MV-4-11 (cell line): ENCODE measurements around the gene ITSN2.
A peak's percentile ranks its signal among the peaks of the same experiment; 100 is the strongest.

Experiments
- DNase-seq: peaks from one replicate; lab custom pipeline; 2025; lab: John Stamatoyannopoulos, UW

ITSN2 gene

DNA sequence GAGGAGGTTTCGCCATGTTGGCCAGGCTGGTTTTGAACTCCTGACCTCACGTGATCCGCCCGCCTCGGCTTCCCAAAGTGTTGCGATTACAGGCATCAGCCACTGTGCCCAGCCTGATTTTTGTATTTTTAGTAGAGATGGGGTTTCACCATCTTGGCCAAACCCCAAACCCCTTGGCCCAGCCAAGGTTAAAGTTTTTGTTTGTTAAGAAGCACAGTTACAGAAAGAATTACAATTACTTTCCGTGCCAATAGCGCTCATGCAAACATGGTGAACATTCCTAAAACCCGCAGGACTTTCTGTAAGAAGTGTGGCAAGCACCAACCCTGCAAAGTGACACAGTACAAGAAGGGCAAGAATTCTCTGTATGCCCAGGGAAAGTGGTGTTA lies 26.1 kb downstream of the ITSN2 start:
- peak; percentile 56 for DNase-seq

DNA sequence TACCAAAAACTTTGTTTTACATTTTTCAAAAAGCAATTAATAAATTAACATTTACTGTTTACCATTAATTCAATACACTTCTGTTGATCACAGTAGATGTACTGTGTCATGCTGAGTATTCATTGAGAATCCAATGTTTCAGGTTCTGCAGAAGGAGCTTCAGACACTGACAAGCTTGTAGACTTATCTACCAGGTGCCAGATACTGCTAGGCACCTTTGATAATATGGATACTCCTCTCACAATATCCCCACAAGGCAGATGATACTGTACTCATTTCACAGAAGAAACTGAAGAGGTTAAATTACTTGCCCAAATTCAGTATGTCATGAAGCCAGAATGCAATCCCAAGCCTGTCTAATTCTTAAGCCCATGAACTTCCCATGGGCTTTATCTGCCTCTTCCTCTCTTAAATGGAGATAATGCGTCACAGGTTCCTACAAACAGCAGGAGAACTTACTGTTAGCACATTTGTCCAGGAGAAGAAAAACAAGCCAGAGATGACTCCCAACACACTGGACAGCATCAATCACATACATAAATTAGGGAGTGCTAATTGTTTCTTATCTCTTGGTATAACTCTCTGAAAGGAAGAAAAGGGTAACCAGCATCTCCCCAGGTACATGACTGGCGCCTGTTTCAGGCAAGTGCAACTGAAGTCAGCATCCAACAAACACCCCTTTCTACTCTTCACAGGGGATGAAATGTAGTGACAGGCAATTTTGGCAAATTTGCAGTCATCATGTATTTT lies 27.4 kb downstream of the ITSN2 start:
- no peak for DNase-seq

DNA sequence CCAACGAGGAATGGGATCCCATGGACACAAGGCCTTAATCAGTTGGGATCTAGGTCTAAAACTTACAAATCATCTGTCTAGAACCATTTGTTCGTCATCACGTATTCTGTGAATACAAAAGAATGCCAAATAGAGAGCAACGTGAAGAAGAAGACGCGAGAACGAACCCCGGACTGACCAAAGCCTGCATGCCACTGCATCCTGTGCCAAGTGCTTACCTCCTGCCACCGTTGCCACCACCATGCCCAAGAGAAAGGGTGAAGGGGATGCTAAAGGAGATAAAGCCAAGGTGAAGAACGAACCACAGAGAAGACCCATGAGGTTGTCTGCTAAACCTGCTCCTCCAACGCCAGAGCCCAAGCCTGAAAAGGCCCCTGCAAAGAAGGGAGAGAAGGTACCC lies 30.2 kb downstream of the ITSN2 start:
- no peak for DNase-seq

GRCh38 chr2:24329700-24330099 lies 30.6 kb downstream of the ITSN2 start:
- peak; percentile 89 for DNase-seq

GRCh38 chr2:24328010-24328409 lies 32.3 kb downstream of the ITSN2 start:
- no peak for DNase-seq

DNA sequence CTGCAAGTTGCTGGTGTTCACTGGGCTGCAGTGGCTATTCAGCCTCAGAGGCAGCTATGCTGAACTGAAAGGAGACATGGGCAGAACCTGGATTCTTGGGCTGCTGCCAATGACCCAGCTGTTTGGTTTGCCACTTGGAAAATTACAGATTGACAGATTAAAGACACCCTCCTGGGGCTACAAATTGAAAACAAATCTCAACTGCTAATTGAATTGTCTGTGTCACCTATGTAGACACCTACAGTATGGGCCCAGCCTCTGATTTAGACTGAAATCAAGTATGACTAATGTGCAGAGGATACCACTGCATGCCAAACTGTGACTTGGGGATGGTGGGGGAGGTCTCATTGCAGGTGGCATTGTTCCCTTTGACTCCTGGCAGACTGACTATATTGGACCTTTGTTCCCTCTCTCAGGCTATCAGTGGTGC lies 42.8 kb downstream of the ITSN2 start:
- no peak for DNase-seq

DNA sequence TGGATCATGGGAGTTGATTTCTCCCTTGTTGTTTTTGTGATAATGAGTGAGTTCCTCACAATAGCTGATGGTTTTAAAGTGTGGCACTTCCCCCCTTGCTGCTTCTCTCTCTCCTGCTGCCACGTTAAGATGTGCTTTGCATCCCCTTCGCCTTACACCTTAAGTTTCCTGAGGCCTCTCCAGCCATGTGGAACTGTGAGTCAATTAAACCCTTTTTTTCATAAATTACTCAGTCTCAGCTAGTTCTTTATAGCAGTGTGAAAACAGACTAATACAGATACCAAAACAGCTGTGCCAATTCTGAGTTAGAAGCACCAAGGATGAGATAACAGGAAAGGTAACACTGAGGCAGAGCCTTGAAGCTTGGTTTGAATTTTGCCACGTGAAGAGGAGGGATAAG lies 44.7 kb downstream of the ITSN2 start:
- no peak for DNase-seq

DNA sequence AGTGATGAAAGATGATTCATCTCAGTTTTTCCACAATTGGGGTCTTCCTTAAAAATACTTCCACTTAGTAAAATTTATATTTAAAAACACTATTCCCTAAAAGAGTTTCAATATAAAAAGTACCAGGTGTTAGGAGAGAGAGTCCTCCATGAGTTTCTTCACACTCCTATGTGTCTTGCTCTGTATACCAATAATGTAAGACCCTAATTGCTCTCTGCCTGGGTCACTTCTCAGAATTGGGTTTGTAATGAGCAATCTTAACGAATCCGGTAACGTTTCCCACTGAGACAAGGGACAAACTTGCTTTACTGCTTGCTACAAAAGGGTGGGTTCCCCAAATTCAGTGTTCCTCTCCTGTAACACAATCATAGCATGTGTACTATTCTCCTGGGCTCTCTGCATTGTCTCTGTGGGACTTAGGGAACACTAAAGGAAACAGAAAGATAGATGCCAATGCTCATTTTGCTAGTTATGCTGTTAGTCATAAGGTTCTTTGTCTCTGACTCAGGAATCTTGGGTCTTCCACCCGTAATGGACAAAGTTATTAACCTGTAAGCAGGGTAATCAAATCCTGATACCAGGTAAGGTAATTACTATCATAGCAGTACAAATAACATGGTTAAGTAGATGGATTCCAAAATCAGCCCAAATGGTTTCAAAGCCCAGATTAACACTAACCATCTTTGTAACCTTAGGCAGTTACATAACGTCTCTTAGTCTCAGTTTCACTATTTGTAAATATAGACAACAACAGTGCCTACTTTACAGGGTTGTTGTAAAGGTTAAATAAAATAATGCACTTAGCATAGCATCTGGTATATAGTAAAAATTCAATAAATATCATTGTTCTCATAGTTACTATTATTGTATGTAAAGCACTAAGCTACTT lies 46.3 kb downstream of the ITSN2 start:
- DNase-seq: no peak

- no peak for DNase-seq
These were observed 52.4 kb downstream of the ITSN2 start for GRCh38 chr2:24307961-24308360.

DNA sequence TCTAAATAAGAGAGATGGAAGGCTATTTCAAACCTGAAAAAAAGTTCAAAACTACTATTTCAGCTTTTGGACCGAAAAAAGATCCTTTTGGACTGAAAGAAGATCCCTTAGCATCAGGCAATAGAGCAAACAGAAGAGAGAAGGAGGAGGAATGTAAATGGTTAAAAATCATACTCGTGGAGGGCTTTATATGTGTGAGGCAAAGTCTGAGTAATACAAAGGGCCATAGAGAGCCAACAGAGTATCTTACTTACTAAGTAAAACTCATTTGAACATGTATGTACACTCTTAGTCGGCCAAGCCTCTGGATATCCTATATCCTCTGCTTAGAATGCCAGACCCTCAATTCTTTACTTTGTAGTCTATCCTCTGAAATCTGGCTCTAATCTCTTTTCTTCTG lies 55.7 kb downstream of the ITSN2 start:
- no peak for DNase-seq

GRCh38 chr2:24304098-24304497 lies 56.2 kb downstream of the ITSN2 start:
- DNase-seq: peak; percentile 63

- DNase-seq: no peak
These were observed 58.7 kb downstream of the ITSN2 start for GRCh38 chr2:24301599-24301998.

DNA sequence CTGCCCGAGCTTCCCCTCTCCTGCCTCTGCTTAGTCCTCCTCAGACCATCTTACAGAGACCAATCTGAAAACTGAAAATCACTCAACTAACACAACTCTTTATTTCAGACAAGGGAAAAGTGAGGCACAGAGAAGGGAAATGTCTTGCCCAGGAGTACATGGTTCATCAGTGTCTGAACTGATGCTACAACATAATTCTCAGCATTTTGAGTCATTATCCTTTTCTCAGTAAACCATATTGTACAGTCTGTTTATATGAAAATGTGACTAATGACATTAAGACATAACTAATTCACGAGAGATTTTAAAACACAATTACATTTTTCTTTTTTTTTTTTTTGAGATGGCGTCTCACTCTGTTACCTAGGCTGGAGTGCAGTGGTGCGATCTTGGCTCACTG lies 62.7 kb downstream of the ITSN2 start:
- no peak for DNase-seq

- DNase-seq: no peak
These were observed 73.2 kb downstream of the ITSN2 start for GRCh38 chr2:24287171-24287570.

- DNase-seq: no peak
These were observed 74.7 kb downstream of the ITSN2 start for GRCh38 chr2:24285484-24286152.

DNA sequence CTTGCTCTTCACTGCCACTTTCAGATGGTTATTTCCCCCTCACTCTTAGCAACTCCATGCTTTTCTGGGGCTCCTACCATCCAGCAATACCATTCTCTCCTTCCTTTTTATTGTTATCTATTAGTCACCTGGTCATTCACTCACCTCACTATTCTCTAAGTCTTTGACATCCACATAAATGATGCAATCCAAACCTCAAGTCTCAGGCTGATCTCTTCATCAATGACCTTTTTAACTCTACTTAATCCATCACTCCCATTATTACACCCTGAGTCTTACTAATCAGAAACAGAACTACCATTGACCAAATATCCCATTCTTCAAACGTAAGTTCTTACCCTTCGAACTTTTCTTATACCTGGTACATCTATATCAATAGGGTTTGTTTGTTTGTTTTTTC lies 79.7 kb downstream of the ITSN2 start:
- DNase-seq: no peak

- no peak for DNase-seq
These were observed 80.2 kb downstream of the ITSN2 start for GRCh38 chr2:24280161-24280560.

GRCh38 chr2:24276349-24276899 lies 83.9 kb downstream of the ITSN2 start:
- no peak for DNase-seq

DNA sequence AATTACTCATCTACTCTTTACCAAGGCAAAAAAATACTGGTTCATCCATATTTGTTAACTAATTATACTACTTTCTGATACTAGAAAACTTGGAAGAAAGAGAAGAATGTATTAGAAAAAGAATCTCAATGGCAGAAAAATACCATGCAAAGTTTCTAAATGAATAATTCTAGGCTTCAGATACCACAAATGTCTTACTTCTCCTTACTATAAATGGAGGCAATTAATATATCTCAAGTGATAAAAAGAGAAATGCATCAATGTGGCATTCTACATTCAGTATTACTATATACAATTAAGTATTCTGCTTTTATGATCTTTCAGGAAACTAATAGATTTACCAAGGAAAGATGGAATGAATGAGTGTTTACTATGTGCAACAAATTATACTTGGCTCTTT lies 85.5 kb downstream of the ITSN2 start:
- no peak for DNase-seq

GRCh38 chr2:24273598-24273997 lies 86.7 kb downstream of the ITSN2 start:
- DNase-seq: no peak

GRCh38 chr2:24272907-24273306 lies 87.4 kb downstream of the ITSN2 start:
- no peak for DNase-seq

- DNase-seq: no peak
These were observed 88.1 kb downstream of the ITSN2 start for GRCh38 chr2:24272161-24272802.
